AG08396 (cell line): Measurements from ENCODE around the gene FBXL13.
A peak's percentile ranks its signal among the peaks of the same experiment; 100 is the strongest.
"Not testable (repeated sequence)": the region's sequence is repeated elsewhere in the genome, so short reads cannot be mapped to it uniquely, and the experiment has no call there.

ENCODE experiments used
- DNase-seq: peaks from one replicate; pipeline ENCODE4 v3.0.0; 2012; ENCODE audit warnings: low spot score, mixed read lengths

The FBXL13 gene

GRCh38 chr7:103079836-103080235, 5.2 kb upstream of the FBXL13 start:
- DNase-seq: no peak

- DNase-seq: not testable (repeated sequence)
Observed at GRCh38 chr7:103078226-103078625, 3.6 kb upstream of the FBXL13 start.

- no peak for DNase-seq
Observed at GRCh38 chr7:103077318-103077717, 2.7 kb upstream of the FBXL13 start.

- DNase-seq: no peak
Observed at GRCh38 chr7:103076764-103077163, 2.2 kb upstream of the FBXL13 start.

- peak; percentile 62 for DNase-seq
Observed at GRCh38 chr7:103075337-103075918, 832 bp upstream of the FBXL13 start.

GRCh38 chr7:103073989-103074518, 542 bp downstream of the FBXL13 start:
- DNase-seq: peak; percentile 31

- DNase-seq: no peak
Observed at GRCh38 chr7:103071000-103071399, 3.6 kb downstream of the FBXL13 start.

- DNase-seq: no peak
Observed at GRCh38 chr7:103068414-103069403, 5.9 kb downstream of the FBXL13 start.

- peak; percentile 28 for DNase-seq
Observed at GRCh38 chr7:103065667-103066066, 8.9 kb downstream of the FBXL13 start.

- DNase-seq: no peak
Observed at GRCh38 chr7:103063895-103064294, 10.7 kb downstream of the FBXL13 start.

GRCh38 chr7:103059471-103059870, 15.1 kb downstream of the FBXL13 start:
- DNase-seq: no peak

GRCh38 chr7:103058122-103058521, 16.5 kb downstream of the FBXL13 start:
- DNase-seq: no peak

- DNase-seq: not testable (repeated sequence)
Observed at GRCh38 chr7:103056006-103056405, 18.6 kb downstream of the FBXL13 start.

- no peak for DNase-seq
Observed at GRCh38 chr7:103051519-103051918, 23.1 kb downstream of the FBXL13 start.

- DNase-seq: no peak
Observed at GRCh38 chr7:103048833-103049232, 25.8 kb downstream of the FBXL13 start.

- not testable (repeated sequence) for DNase-seq
Observed at GRCh38 chr7:103041815-103042214, 32.8 kb downstream of the FBXL13 start.

GRCh38 chr7:103037823-103038739, 36.5 kb downstream of the FBXL13 start:
- not testable (repeated sequence) for DNase-seq

- DNase-seq: no peak
Observed at GRCh38 chr7:103037476-103037822, 37.1 kb downstream of the FBXL13 start.

- DNase-seq: not testable (repeated sequence)
Observed at GRCh38 chr7:103034318-103034717, 40.3 kb downstream of the FBXL13 start.

GRCh38 chr7:103031781-103032180, 42.8 kb downstream of the FBXL13 start:
- DNase-seq: peak; percentile 43

- no peak for DNase-seq
Observed at GRCh38 chr7:103031024-103031423, 43.6 kb downstream of the FBXL13 start.

- no peak for DNase-seq
Observed at GRCh38 chr7:103025341-103025740, 49.3 kb downstream of the FBXL13 start.
